GM12878 (cell line): ENCODE measurements around the gene RPL32. TPM values are rescaled to one million over a fixed set of nuclear protein-coding genes. Genes with fewer than 3 reads are reported as not detected.

Source experiments
- BRCA1 ChIP-seq: IDR thresholded peaks from 2 replicates; pipeline ENCODE4 v1.6.1; 2011; ENCODE audit warnings: low read depth, low read length, improper control_type of control experiment
- CBFB ChIP-seq: IDR thresholded peaks from 2 replicates; pipeline ENCODE4 v1.6.1; 2016; ENCODE audit warnings: antibody characterized with exemption, low read depth
- EED ChIP-seq: sonication (generic); IDR thresholded peaks from 2 replicates; pipeline ENCODE4 v1.6.1; 2016; ENCODE audit warnings: antibody characterized with exemption, low read depth
- FOXM1 ChIP-seq: IDR thresholded peaks from 2 replicates; pipeline ENCODE4 v1.6.1; 2012; ENCODE audit warnings: low read depth, mild to moderate bottlenecking, inconsistent platforms, low read length, moderate library complexity
- MEF2A ChIP-seq: IDR thresholded peaks from 2 replicates; pipeline ENCODE4 v1.6.1; 2011; ENCODE audit warnings: low read depth, mild to moderate bottlenecking, low read length, moderate library complexity; ENCODE audit not compliant: insufficient read depth
- MTA2 ChIP-seq: fragments of 450-650 bp; IDR thresholded peaks from 2 replicates; pipeline ENCODE4 v1.6.1; 2016; ENCODE audit warnings: low read depth, mild to moderate bottlenecking, moderate library complexity
- PAX8 ChIP-seq: fragments of 450-650 bp; IDR thresholded peaks from 2 replicates; pipeline ENCODE4 v1.6.1; 2017; ENCODE audit warnings: mild to moderate bottlenecking, moderate library complexity
- POLR2AphosphoS2 ChIP-seq: IDR thresholded peaks from 2 replicates; pipeline ENCODE4 v1.6.1; 2011; ENCODE audit warnings: low read depth, mild to moderate bottlenecking, low read length, improper control_type of control experiment, moderate library complexity
- RB1 ChIP-seq: fragments of 450-650 bp; formaldehyde crosslinking; IDR thresholded peaks from 2 replicates; pipeline ENCODE4 v1.6.1; 2017; ENCODE audit warnings: mild to moderate bottlenecking, borderline replicate concordance
- RBBP5 ChIP-seq: fragments of 200-600 bp; sonication (generic); conservative IDR thresholded peaks from 2 replicates; pipeline ENCODE4 v1.6.1; 2016
- RFX5 ChIP-seq: IDR thresholded peaks from 2 replicates; pipeline ENCODE4 v1.6.1; 2011; ENCODE audit warnings: low read depth, low read length, improper control_type of control experiment
- SMARCA5 ChIP-seq: fragments of 450-650 bp; IDR thresholded peaks from 2 replicates; pipeline ENCODE4 v1.6.1; 2017; ENCODE audit warnings: mild to moderate bottlenecking
- STAT1 ChIP-seq: fragments of 450-650 bp; conservative IDR thresholded peaks from 2 replicates; pipeline ENCODE4 v1.6.1; 2014; ENCODE audit warnings: antibody characterized with exemption, mild to moderate bottlenecking
- TCF3 ChIP-seq: IDR thresholded peaks from 2 replicates; pipeline ENCODE4 v1.6.1; 2012; ENCODE audit warnings: low read depth, mild to moderate bottlenecking, low read length, borderline replicate concordance; ENCODE audit not compliant: insufficient read depth
- ZNF24 ChIP-seq: fragments of 450-650 bp; IDR thresholded peaks from 2 replicates; pipeline ENCODE4 v1.6.1; 2017; ENCODE audit warnings: antibody characterized with exemption, mild to moderate bottlenecking
- ZNF687 ChIP-seq: fragments of 450-650 bp; IDR thresholded peaks from 2 replicates; pipeline ENCODE4 v1.6.1; 2017; ENCODE audit warnings: mild to moderate bottlenecking, moderate library complexity
- polyA plus RNA-seq, 11 experiments: library from polyadenylated mRNA; depleted of rRNA in 4 of 11; unstranded in 6 of 11; stranded (reverse) in 5 of 11; fragments of >200 nt; fragmentation: Nextera tagmentation in 4 of 11; fragmentation: Illumina TruSeq in 1 of 11; extraction: Ambion mirVana in 4 of 11; extraction: Trizol in 1 of 11; gene quantifications; 1 replicate in 1 of 11; 2 replicates in 10 of 11; pipeline versions ENCODE4 v1.2.1 to v1.2.3, GENCODE V29; 2011 to 2016; ENCODE audit warnings: inconsistent platforms in 2 of 11, missing spikeins in 2 of 11, low read depth in 1 of 11
- total RNA-seq, 4 experiments: library from RNA; depleted of rRNA in 3 of 4; stranded (reverse); fragments of >200 nt in 3 of 4; fragmentation: Illumina TruSeq in 1 of 4; extraction: Trizol in 1 of 4; gene quantifications; 2 replicates each; pipeline versions ENCODE4 v1.2.1 to v1.2.3, GENCODE V29; 2013 to 2021
- TF ChIP-seq, protein P1 (sequence below): IDR thresholded peaks from 2 replicates; pipeline ENCODE4 v1.6.1; 2012; ENCODE audit warnings: low read depth, low read length, improper control_type of control experiment
- TF ChIP-seq, protein P2 (sequence below): IDR thresholded peaks from 2 replicates; pipeline ENCODE4 v1.6.1; 2012; ENCODE audit warnings: low read depth, low read length, improper control_type of control experiment

RPL32 gene
- total and polyA plus RNA-seq, 10 of the 15 experiments (the other 5 are each of a cell fraction or from before 2014, with no cell fraction given): 1,533 to 5,147 (median 3,350) TPM

DNA sequence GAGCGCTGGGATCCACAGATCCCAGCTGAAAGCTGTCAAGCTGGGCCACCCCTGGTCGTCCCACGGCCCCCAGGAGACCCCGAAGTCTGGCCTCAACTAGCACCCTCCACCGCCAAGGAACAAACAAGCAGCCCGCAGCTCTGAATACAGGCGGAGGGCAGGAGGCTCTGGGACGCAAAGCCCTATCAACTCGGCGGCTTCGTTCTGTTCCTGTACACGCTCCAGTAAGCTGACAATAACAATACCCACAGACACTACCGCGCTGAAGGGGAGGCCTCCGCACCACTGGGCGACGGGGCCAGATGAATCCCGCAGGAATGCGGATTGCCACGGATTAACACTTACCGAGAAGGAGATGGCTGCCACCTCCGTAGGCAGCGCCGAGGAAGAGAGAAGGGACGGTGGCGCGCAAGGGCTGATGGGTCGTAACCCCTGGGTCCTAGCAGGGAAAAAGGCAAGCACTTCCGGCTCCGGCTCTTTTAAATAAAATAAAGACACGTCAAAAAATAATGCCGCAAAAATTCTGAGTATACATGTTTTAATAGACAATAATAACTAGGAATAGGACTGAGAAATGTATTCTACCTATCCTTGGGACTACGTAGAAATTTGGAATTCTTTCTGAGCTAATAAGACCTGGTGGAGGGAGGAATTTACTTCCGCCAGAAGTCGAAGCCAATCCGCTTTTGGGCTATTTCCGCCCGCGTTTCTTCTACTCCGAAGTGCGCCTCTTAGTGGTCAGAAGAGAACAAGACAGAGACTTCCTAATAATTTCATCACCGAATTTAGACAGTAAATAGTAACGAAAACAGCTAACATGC lies at the start of gene RPL32 (continued):
- TF ChIP-seq, protein P1, sequence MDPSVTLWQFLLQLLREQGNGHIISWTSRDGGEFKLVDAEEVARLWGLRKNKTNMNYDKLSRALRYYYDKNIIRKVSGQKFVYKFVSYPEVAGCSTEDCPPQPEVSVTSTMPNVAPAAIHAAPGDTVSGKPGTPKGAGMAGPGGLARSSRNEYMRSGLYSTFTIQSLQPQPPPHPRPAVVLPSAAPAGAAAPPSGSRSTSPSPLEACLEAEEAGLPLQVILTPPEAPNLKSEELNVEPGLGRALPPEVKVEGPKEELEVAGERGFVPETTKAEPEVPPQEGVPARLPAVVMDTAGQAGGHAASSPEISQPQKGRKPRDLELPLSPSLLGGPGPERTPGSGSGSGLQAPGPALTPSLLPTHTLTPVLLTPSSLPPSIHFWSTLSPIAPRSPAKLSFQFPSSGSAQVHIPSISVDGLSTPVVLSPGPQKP: peak; percentile 99
- TF ChIP-seq EED (no peak), SMARCA5 (peak; percentile 52), RFX5 (no peak), POLR2AphosphoS2 (peak; percentile 97), MTA2 (peak; percentile 91), CBFB (peak; percentile 96), STAT1 (no peak), TCF3 (no peak; the same call in 1 of the 2 replicates), FOXM1 (peak; percentile 49; the same call in 1 of the 2 replicates), MEF2A (0 out of 2 replicates have a peak, but pooled peaks have one; percentile 42), RB1 (peak; percentile 87; the same call in 1 of the 2 replicates), ZNF687 (peak; percentile 95), PAX8 (peak; percentile 73; the same call in 1 of the 2 replicates), RBBP5 (peak; percentile 99), BRCA1 (no peak), ZNF24 (0 out of 2 replicates have a peak, but pooled peaks have one; percentile 39)
- TF ChIP-seq, protein P2, sequence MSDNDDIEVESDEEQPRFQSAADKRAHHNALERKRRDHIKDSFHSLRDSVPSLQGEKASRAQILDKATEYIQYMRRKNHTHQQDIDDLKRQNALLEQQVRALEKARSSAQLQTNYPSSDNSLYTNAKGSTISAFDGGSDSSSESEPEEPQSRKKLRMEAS: peak; percentile 89
